OCI-LY3 (cell line): ENCODE data around the gene CYP27A1.

Experiments used
- EZH2phosphoT487 ChIP-seq: fragments of 200-600 bp; shearing (Covaris generic); IDR thresholded peaks from 2 replicates; pipeline ENCODE4 v1.6.1; 2018; ENCODE audit warnings: antibody characterized with exemption, mixed run types, low read depth
- TF ChIP-seq, protein P1 (sequence below): fragments of 200-600, 300-600 bp; sonication (generic); IDR thresholded peaks from 2 replicates; pipeline ENCODE4 v1.5.1; 2014; ENCODE audit warnings: antibody characterized with exemption, low read length, low read depth

DNA sequence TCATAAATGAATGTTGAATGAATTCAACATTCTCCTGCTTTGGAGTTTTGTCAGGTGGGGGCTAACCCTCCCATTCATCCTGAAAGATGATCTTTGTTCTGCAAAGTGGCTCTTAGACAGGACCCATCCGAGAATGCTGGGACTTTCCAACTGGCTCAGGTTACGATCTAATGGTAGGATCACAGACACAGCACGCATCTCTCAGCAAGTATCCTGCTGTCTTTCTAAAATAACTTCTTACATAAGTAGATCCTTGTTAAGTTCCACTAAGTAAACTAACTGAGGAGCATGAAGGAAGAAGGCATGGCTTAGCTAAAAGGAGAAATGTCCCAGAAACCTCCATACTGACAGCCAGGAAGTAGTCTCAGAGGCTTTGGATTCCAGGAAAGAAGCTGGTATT lies 23.7 kb downstream of the CYP27A1 start:
- TF ChIP-seq, protein P1, sequence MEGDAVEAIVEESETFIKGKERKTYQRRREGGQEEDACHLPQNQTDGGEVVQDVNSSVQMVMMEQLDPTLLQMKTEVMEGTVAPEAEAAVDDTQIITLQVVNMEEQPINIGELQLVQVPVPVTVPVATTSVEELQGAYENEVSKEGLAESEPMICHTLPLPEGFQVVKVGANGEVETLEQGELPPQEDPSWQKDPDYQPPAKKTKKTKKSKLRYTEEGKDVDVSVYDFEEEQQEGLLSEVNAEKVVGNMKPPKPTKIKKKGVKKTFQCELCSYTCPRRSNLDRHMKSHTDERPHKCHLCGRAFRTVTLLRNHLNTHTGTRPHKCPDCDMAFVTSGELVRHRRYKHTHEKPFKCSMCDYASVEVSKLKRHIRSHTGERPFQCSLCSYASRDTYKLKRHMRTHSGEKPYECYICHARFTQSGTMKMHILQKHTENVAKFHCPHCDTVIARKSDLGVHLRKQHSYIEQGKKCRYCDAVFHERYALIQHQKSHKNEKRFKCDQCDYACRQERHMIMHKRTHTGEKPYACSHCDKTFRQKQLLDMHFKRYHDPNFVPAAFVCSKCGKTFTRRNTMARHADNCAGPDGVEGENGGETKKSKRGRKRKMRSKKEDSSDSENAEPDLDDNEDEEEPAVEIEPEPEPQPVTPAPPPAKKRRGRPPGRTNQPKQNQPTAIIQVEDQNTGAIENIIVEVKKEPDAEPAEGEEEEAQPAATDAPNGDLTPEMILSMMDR = no peak
- TF ChIP-seq EZH2phosphoT487 = no peak
